Mesodermal cell (in vitro differentiated cells): ENCODE data around the gene RALA.
"Not testable (repeated sequence)": the region's sequence is repeated elsewhere in the genome, so short reads cannot be mapped to it uniquely, and the experiment has no call there.

ENCODE experiments used
- H3K27ac ChIP-seq: 2 replicates; pipeline ENCODE4 v1.7.0; 2013; ENCODE audit warnings: mild to moderate bottlenecking, low read depth, low read length, moderate library complexity; ENCODE audit not compliant: severe bottlenecking
- H3K36me3 ChIP-seq: 2 replicates; pipeline ENCODE4 v1.7.1; 2013; ENCODE audit warnings: mild to moderate bottlenecking, low read length, moderate library complexity; ENCODE audit not compliant: control insufficient read depth, insufficient read depth
- H3K4me1 ChIP-seq: one replicate; pipeline ENCODE4 v1.7.1; 2013; ENCODE audit warnings: mild to moderate bottlenecking, low read length; ENCODE audit not compliant: insufficient read depth, control insufficient read depth, poor library complexity, severe bottlenecking
- H3K4me3 ChIP-seq: 2 replicates; pipeline ENCODE4 v1.7.0; 2013; ENCODE audit warnings: low read length, control low read depth, mild to moderate bottlenecking; ENCODE audit not compliant: insufficient read depth, poor library complexity, severe bottlenecking; ENCODE audit errors: extremely low read depth
- H3K9me3 ChIP-seq: 2 replicates; pipeline ENCODE4 v1.7.1; 2013; ENCODE audit warnings: mild to moderate bottlenecking, low read length, moderate library complexity; ENCODE audit not compliant: control insufficient read depth
- WGBS, 2 experiments: methylation state at CpG; one replicate each; pipeline ENCODE4 v1.1.5; 2013; ENCODE audit warnings: missing lambda C conversion rate in 2 of 2; ENCODE audit not compliant: insufficient coverage in 2 of 2; 5-methylcytosine and 5-hydroxymethylcytosine counted together

RALA gene

DNA sequence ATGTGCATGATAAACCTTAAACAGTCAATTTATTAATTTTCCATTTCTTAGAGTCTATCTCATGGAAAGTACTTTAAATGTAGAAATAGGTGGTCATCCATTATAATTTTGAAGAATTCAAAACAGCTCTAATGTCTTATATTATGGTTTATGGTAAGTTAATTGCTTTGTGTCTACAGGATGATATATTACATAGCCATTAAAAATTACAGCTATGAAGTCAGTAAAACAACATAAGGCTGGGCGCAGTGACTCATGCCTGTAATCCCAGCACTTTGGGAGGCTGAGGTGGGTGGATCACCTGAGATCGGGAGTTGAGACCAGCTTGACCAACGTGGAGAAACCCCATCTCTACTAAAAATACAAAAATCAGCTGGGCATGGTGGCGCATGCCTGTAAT is 44.9 kb downstream of the RALA start:
- not testable (repeated sequence) for H3K27ac ChIP-seq, H3K4me1 ChIP-seq, H3K4me3 ChIP-seq, H3K9me3 ChIP-seq
- peaks cover 35% of the 10 kb centered on the region for H3K36me3 ChIP-seq
- 75% methylated on average over 4 of the region's 4 CpGs; no CpG with 5 or more reads in 1 of the 2 experiments for WGBS, 2 experiments

DNA sequence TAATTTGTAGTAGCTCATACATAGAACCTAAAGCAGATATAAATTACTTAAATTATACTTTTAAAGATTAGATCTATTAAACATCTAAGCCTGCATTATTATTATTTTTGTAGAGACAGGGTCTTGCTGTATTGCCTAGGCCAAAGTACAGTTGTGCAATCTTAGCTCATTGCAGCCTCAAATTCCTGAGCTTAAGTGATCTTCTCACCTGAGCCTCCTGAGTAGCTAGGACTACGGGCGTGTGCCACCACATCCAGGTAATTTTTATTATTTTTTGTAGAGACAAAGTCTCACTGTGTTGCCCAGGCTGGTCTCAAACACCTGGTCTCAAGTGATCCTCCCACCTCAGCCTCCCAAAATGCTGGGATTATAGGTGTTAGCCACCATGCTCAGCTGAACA is 46.7 kb downstream of the RALA start:
- no peaks in the 10 kb centered on the region for H3K9me3 ChIP-seq
- no peak overlapping the region for H3K4me3 ChIP-seq
- peaks cover 30% of the 10 kb centered on the region for H3K36me3 ChIP-seq
- no peaks in the 10 kb centered on the region for H3K4me1 ChIP-seq
- WGBS, 2 experiments, result no CpG with 5 or more reads among the region's 2 CpGs
- H3K27ac ChIP-seq, result no peak overlapping the region

DNA sequence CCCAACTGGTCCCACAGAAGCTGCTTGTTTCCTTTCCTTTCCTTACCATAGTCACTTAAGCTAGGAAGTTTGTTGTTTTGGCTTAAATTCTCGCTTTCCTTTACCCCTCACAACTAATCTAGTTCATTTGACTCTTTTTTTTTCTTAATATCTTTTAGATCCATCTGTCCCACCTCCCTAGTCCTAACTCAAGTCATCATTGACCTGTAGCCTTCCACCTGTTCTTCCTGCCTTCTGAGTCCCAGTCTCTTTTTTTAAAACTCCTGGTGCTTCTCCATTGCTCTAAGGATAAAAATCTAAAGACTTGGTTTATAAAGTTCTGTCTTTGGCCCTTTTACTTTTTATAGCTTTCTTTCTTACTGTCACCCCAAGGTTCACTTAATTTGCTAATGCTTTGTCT is 47.6 kb downstream of the RALA start:
- no peak overlapping the region for H3K4me3 ChIP-seq
- H3K4me1 ChIP-seq, result no peaks in the 10 kb centered on the region
- peaks cover 29% of the 10 kb centered on the region for H3K36me3 ChIP-seq
- no peak overlapping the region for H3K27ac ChIP-seq
- H3K9me3 ChIP-seq, result no peaks in the 10 kb centered on the region
- WGBS, 2 experiments, result 40 to 43% methylated on average over 1 of the region's 1 CpG

DNA sequence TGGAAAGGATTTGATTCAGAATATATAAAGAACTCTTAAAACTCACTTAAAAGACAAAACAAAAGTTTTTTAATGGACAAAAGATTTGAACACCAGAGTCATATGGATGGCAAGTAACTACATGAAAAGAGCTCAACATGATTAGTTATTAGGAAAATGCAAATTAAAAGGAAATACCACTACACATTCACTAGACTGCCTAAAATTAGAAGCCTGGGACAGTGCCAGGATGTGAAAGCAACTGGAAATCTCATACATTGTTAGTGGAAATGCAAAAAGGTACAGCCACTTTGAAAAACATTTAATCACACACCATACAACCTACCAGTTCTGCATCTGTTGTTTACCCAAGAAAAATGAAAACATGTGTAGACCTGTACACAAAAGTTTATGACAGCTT is 48.8 kb downstream of the RALA start:
- H3K9me3 ChIP-seq, result peaks cover 9% of the 10 kb centered on the region
- no peak overlapping the region for H3K27ac ChIP-seq
- no peak overlapping the region for H3K4me3 ChIP-seq
- H3K4me1 ChIP-seq, result no peaks in the 10 kb centered on the region
- peaks cover 34% of the 10 kb centered on the region for H3K36me3 ChIP-seq

DNA sequence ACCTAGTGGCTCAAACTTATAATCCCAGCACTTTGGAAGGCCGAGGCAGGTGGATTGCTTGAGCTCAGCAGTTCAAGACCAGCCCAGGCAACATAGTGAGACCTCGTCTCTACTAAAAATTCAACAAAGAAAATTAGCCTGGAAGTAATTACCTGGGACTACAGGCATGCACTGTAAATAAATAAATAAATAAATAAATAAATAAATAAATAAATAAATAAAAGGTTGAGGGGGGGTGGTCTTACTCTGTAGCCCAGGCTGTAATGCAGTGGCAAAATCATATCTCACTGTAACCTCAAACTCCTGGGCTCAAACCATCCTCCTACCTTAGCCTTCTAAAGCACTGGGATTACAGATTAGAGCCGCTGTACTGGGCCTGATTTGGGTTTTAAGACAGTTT is 50.5 kb downstream of the RALA start:
- 80 to 100% methylated on average over 1 of the region's 3 CpGs for WGBS, 2 experiments
- peaks cover 10% of the 10 kb centered on the region for H3K9me3 ChIP-seq
- H3K27ac ChIP-seq, result no peak overlapping the region
- H3K4me3 ChIP-seq, result no peak overlapping the region
- no peaks in the 10 kb centered on the region for H3K4me1 ChIP-seq
- peaks cover 34% of the 10 kb centered on the region for H3K36me3 ChIP-seq

DNA sequence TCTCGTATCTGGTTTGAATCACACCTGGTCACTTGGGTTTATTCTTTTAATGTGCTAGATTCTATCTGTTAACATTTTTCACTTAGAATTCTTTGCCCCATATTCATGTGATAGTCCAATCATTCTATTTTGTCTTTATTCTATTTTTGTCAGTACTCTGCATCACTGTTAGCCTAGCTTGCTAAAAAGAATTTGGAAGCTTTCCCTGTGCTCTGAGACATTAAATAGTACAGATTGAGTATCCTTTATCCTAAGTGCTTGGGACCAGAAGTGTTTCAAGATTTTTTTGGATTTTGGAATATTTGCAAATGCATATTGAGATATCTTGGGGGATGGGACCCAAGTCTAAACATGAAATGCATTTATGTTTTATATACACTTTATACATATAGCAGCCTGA is 51.0 kb downstream of the RALA start:
- H3K4me1 ChIP-seq, result no peaks in the 10 kb centered on the region
- H3K4me3 ChIP-seq, result no peak overlapping the region
- H3K9me3 ChIP-seq, result peaks cover 10% of the 10 kb centered on the region
- 100% methylated on average over 1 of the region's 1 CpG; no CpG with 5 or more reads in 1 of the 2 experiments for WGBS, 2 experiments
- peaks cover 29% of the 10 kb centered on the region for H3K36me3 ChIP-seq
- no peak overlapping the region for H3K27ac ChIP-seq

DNA sequence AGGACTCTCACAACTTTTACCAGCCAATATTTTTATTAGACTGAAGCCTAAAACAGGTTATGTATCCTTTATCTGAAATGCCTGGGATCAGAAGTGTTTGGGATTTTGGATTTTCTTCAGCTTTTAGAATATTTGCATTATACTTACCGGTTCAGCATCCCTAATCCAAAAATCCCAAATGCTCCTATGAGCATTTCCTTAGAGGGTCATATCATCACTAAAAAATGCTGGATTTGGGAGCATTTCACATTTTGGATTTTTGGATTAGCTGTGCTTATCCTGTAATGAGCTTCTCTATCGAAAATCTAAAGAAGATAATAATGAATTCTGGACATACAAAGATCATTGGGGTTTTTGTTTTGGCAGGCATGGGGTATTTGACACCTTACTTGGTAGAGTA is 53.0 kb downstream of the RALA start:
- WGBS, 2 experiments, result 100% methylated on average over 1 of the region's 2 CpGs
- Histone ChIP-seq H3K9me3 (peaks cover 10% of the 10 kb centered on the region), H3K4me1 (no peaks in the 10 kb centered on the region)

DNA sequence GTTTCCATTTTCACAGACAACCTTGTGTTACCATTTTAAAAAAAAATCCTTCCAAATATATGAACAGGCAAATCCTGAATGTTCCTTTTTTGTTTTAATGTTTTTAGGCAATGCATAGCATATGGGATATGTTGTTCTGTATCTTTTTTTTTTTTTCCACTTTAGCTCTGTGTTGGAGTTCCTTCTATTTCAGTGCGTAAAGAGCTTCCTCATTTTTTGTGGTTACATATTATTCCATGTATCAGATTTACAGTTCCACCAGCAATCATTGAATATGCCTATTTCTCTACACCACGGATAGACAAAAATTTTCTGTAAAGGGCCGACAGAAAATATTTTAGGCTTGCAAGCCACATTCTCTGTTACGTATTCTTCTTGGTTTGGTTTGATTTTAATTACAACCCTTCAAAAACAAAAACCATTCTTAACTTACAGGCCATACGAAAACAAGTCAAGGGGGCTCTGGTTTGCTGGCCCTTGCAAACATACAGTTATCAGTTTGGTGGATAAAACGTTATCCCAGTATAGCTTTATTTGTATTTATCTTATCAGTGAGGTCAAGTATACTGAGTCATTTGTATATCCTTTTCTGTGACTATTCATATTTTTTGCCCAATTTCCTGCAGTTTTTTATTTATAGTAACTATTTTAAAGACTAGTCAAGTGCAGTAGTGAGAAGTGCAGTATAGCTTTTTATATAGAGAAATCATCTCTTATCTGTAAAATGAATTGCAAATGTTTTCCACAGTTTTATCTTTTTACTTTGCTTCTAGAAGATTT is 55.7 kb downstream of the RALA start:
- H3K4me1 ChIP-seq, result peaks cover 11% of the 10 kb centered on the region
- no peak overlapping the region for H3K4me3 ChIP-seq
- peaks cover 29% of the 10 kb centered on the region for H3K36me3 ChIP-seq
- H3K27ac ChIP-seq, result no peak overlapping the region
- peaks cover 10% of the 10 kb centered on the region for H3K9me3 ChIP-seq
- no CpG with 5 or more reads among the region's 6 CpGs for WGBS, 2 experiments

More for the DNA sequence above, 53.0 kb downstream of the RALA start:
- Histone ChIP-seq H3K4me3 (no peak overlapping the region), H3K36me3 (peaks cover 29% of the 10 kb centered on the region), H3K27ac (no peak overlapping the region)

DNA sequence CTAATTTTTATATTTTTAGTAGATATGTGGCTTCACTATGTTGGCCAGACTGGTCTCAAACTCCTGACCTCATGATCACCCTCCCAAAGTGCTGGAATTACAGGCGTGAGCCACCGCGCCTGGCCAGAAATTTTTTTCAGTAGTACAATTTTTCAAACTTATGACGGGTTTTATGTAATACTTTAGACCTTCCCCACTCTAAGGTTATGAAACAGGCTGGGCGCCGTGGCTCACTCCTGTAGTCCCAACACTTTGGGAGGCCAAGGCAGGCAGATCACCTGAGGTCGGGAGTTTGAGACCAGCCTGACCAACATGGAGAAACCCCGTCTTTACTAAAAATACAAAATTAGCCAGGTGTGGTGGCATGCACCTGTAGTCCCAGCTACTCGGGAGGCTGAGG is 56.5 kb downstream of the RALA start:
- H3K9me3 ChIP-seq, H3K27ac ChIP-seq, H3K4me3 ChIP-seq: not testable (repeated sequence)
- 86 to 96% methylated on average over 5 to 9 of the region's 9 CpGs for WGBS, 2 experiments
- Histone ChIP-seq H3K36me3 (peaks cover 23% of the 10 kb centered on the region), H3K4me1 (peaks cover 11% of the 10 kb centered on the region)

DNA sequence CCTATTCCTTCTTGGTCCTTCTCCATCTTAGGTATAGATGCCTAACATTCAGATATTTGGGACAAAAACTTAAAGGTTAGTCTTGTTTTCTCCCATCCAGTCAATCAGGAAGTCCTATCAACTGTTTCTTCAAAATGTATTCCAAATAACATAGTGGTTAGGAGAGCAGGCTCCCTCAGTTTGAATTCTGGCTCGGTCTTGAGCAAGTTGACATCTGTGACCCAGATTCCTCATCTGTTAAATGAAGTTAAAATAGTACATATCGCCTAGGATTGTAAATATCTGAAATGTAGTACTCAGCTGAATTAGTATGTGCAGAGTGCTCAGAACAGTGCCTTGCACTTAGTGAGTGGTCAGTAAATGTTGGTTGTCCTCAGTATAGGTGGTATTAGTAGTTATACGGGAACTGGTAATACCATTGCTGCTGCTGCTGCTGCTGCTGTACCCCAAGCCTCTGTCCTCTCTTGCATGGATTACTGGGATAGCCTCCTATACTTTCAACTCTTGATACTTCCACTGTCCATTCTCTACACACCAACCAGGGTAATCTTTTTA is 58.6 kb downstream of the RALA start:
- H3K9me3 ChIP-seq, result peaks cover 2% of the 10 kb centered on the region
- WGBS, 2 experiments, result 93 to 97% methylated on average over 2 to 3 of the region's 3 CpGs
- H3K27ac ChIP-seq, result no peak overlapping the region

DNA sequence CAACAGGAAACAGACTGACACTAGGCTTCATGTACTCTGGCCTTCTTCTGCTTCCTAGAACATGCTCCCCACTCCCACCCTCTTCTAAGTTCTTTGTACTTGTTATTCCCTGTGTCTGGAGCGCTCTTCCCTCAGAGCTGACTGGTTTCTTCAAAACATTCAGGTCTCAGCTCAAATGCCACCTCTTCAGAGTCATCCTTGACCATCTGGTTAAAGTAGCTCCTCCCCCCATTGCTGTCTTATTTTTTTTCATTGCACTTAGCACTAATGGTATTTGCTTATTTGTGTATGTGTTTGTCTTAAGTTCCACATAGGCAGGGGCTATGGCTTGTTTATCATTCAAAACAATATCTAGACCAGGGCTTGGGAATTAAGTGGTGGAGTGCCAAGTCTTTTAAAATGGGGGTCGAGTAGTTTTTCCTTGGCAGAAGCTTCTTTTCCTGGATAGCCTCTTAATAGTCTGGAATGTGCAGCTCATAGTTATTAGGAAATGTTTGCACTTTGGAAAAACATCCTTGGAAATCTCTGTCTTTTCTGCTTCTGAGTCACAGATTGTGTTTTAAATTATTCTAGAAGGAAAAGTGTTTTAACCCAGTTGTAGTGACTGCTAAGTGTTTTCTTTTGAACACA is 60.0 kb downstream of the RALA start:
- H3K9me3 ChIP-seq, result no peaks in the 10 kb centered on the region
- peaks cover 11% of the 10 kb centered on the region for H3K4me1 ChIP-seq
- H3K36me3 ChIP-seq, result peaks cover 19% of the 10 kb centered on the region
- 88 to 94% methylated on average over 2 of the region's 2 CpGs for WGBS, 2 experiments
- no peak overlapping the region for H3K4me3 ChIP-seq
- no peak overlapping the region for H3K27ac ChIP-seq

More for the DNA sequence above, 58.6 kb downstream of the RALA start:
- no peak overlapping the region for H3K4me3 ChIP-seq
- H3K36me3 ChIP-seq, result peaks cover 9% of the 10 kb centered on the region
- peaks cover 11% of the 10 kb centered on the region for H3K4me1 ChIP-seq
